ENCODE data around the gene AUTS2.

Gene AUTS2

DNA sequence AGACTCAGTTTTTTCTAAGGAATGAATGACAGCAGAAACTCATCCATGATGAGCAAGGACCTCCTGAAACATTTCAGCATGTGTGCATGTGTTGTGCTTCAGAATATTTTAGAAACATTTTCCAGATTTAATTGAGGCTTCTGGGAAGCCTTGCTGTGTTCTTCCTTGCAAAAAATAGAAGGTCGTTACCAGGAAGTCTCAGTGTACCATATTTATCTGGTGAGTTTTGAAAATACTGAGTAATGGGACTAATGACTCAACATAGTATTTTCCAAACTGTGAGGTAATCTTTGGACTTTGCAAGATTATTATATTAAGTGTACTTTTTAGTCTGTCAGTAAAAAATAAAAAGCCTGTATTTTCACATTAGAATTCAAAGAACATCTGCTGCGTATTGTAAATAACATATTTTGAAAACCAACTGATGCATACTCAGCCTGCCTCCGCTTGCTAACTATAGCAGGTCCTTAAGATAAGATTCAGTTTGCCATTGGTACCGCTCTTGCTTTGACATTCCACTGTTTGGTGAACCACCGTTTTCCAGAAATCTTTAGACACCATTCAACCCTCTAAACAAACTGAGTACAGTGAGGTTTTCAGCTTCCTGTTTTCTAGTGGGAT, 794.1 kb downstream of the AUTS2 start:
- H3K4me3 Mint-ChIP-seq = no peak overlapping the region
- TF ChIP-seq, protein P1, sequence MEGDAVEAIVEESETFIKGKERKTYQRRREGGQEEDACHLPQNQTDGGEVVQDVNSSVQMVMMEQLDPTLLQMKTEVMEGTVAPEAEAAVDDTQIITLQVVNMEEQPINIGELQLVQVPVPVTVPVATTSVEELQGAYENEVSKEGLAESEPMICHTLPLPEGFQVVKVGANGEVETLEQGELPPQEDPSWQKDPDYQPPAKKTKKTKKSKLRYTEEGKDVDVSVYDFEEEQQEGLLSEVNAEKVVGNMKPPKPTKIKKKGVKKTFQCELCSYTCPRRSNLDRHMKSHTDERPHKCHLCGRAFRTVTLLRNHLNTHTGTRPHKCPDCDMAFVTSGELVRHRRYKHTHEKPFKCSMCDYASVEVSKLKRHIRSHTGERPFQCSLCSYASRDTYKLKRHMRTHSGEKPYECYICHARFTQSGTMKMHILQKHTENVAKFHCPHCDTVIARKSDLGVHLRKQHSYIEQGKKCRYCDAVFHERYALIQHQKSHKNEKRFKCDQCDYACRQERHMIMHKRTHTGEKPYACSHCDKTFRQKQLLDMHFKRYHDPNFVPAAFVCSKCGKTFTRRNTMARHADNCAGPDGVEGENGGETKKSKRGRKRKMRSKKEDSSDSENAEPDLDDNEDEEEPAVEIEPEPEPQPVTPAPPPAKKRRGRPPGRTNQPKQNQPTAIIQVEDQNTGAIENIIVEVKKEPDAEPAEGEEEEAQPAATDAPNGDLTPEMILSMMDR (IDR thresholded peaks at IDR 0.05; ENCODE audit: unreplicated experiment in 3 of 3) = no peak
- H3K9me3 Mint-ChIP-seq = no peaks in the 10 kb centered on the region
- no peaks in the 10 kb centered on the region for H3K36me3 Mint-ChIP-seq (ENCODE audit: low read depth)
- H3K27ac Mint-ChIP-seq = no peak overlapping the region
- H3K27me3 Mint-ChIP-seq (ENCODE audit: low read depth) = peaks cover 3% of the 10 kb centered on the region
- H3K4me1 Mint-ChIP-seq = no peaks in the 10 kb centered on the region

DNA sequence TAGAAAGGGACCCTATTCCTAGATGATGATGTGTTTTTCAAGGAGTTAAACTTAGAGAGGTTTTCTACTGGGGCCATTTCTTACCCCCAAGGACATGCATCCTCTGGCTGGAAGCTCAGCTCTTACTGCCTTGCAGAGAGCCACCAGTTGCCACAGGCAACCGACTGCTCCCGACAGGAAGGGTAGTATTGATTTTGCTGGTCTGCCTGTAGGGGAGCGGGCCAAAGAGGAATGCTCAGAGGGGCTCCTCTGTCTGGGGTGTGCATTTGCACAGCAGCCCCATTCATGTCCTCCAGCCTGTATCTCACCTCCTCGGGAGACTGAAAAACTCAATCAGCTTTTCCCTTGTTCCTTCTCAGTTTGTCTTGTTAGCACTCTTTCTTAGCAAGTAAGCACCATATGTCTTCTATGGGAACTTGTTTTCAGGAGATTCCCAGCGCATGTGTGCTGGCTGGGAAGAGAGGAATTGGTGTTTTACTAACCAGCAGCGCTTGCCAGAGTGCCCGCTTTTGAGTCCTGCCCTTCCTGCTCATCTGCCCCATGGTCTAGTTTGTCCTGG, 794.7 kb downstream of the AUTS2 start:
- TF ChIP-seq, protein P1 (IDR thresholded peaks at IDR 0.05; ENCODE audit: unreplicated experiment in 3 of 3) = no peak
- peaks cover 1% of the 10 kb centered on the region for H3K36me3 Mint-ChIP-seq (ENCODE audit: low read depth)
- peaks cover 3% of the 10 kb centered on the region for H3K27me3 Mint-ChIP-seq (ENCODE audit: low read depth)
- H3K9me3 Mint-ChIP-seq = peaks cover 1% of the 10 kb centered on the region
- H3K4me1 Mint-ChIP-seq = no peaks in the 10 kb centered on the region
- H3K4me3 Mint-ChIP-seq = no peak overlapping the region
- no peak overlapping the region for H3K27ac Mint-ChIP-seq

DNA sequence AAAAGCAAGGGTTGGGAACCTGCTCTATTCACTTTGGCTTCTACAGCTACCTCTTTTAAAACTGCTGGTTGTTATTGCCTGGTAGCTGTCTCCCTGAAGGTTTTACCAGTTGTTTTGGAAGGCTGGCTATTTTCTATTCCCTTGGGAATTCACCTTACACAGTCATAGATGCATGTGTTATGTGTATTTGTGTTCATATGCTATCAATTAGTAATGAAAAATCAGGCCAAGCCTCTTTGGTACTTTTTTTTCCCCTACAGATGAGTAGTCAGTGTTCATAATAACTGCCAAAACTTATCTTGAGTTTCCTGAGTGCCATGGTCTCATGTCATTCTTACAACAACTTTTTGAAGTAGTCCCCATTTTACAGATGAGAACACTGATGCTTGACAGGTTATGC, 795.7 kb downstream of the AUTS2 start:
- TF ChIP-seq, protein P1 (IDR thresholded peaks at IDR 0.05; ENCODE audit: unreplicated experiment in 3 of 3) = no peak
- no peaks in the 10 kb centered on the region for H3K4me1 Mint-ChIP-seq
- no peak overlapping the region for H3K27ac Mint-ChIP-seq
- H3K4me3 Mint-ChIP-seq = no peak overlapping the region
- peaks cover 3% of the 10 kb centered on the region for H3K9me3 Mint-ChIP-seq
- peaks cover 4% of the 10 kb centered on the region for H3K36me3 Mint-ChIP-seq (ENCODE audit: low read depth)
- peaks cover 3% of the 10 kb centered on the region for H3K27me3 Mint-ChIP-seq (ENCODE audit: low read depth)

DNA sequence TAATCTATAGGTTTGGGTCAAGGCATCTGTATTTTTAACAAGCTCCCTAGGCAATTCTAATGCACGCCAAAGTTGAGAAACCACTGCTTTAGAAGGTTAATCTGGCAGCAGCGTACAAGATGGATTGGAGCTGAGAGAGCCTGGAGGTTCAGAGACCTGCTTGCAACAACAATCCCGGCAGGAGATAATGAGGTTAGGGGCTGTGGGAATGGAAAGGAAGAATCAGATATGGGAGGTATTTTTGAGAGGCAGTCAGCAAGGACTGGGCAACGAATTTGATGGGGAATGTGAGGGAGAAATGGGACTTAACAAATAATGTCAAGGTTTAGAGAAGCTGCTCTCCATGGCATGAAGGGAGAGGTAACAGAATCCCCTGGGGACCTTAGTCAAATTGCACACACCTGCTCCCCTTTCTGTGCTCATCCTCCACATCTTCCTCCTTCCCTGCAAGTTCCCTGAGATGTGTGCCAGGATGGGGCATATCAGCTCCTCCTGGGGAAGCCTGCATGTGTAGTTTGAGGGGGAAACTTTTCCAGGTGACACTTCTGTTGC, 802.6 kb downstream of the AUTS2 start:
- peaks cover 5% of the 10 kb centered on the region for H3K27me3 Mint-ChIP-seq (ENCODE audit: low read depth)
- peaks cover 4% of the 10 kb centered on the region for H3K36me3 Mint-ChIP-seq (ENCODE audit: low read depth)
- no peak overlapping the region for H3K27ac Mint-ChIP-seq
- H3K9me3 Mint-ChIP-seq = peaks cover 3% of the 10 kb centered on the region
- H3K4me1 Mint-ChIP-seq = peaks cover 24% of the 10 kb centered on the region
- TF ChIP-seq, protein P1 (IDR thresholded peaks at IDR 0.05; ENCODE audit: unreplicated experiment in 3 of 3) = no peak
- H3K4me3 Mint-ChIP-seq = no peak overlapping the region

- H3K4me3 Mint-ChIP-seq = no peak overlapping the region
- TF ChIP-seq, protein P1 (IDR thresholded peaks at IDR 0.05; ENCODE audit: unreplicated experiment in 3 of 3) = no peak
- no peak overlapping the region for H3K27ac Mint-ChIP-seq
- H3K9me3 Mint-ChIP-seq = peaks cover 3% of the 10 kb centered on the region
- H3K4me1 Mint-ChIP-seq = peaks cover 35% of the 10 kb centered on the region
- peaks cover 4% of the 10 kb centered on the region for H3K36me3 Mint-ChIP-seq (ENCODE audit: low read depth)
- peaks cover 5% of the 10 kb centered on the region for H3K27me3 Mint-ChIP-seq (ENCODE audit: low read depth)
Observed at GRCh38 chr7:70402069-70402468, 803.8 kb downstream of the AUTS2 start.

GRCh38 chr7:70405241-70405640, 807.0 kb downstream of the AUTS2 start:
- TF ChIP-seq, protein P1 (IDR thresholded peaks at IDR 0.05; ENCODE audit: unreplicated experiment in 3 of 3) = no peak
- no peaks in the 10 kb centered on the region for H3K36me3 Mint-ChIP-seq (ENCODE audit: low read depth)
- H3K4me3 Mint-ChIP-seq = no peak overlapping the region
- peak overlapping the region in 2 of 3 experiments; percentile 34 to 82 for H3K27ac Mint-ChIP-seq
- no peaks in the 10 kb centered on the region for H3K9me3 Mint-ChIP-seq
- H3K4me1 Mint-ChIP-seq = peaks cover 38% of the 10 kb centered on the region
- peaks cover 5% of the 10 kb centered on the region for H3K27me3 Mint-ChIP-seq (ENCODE audit: low read depth)
